ENCODE measurements around the gene ARRDC4.

ARRDC4 gene

GRCh38 chr15:97931314-97931713 is 29.2 kb upstream of the ARRDC4 start:
- Histone ChIP-seq H4K20me1 (ENCODE audit: insufficient read depth, low read length) (no peaks in the 10 kb centered on the region), H2AFZ (ENCODE audit: low read length) (no peak overlapping the region)

GRCh38 chr15:97933589-97933988 is 26.9 kb upstream of the ARRDC4 start:
- H3K4me3 ChIP-seq (ENCODE audit: low read length): no peak overlapping the region
- H3K9ac ChIP-seq (ENCODE audit: low read length): no peak overlapping the region
- H3K79me2 ChIP-seq (ENCODE audit: low read length): no peaks in the 10 kb centered on the region
- TF ChIP-seq EZH2 (optimal IDR thresholded peaks at IDR 0.05; ENCODE audit: low read depth, low read length) (no peak), EZH2phosphoT487 (IDR thresholded peaks at IDR 0.05; ENCODE audit: low read length) (no peak), CTCF (IDR thresholded peaks at IDR 0.05; ENCODE audit: low read length) (no peak)
- DNase-seq: no peak
- no peaks in the 10 kb centered on the region for H3K36me3 ChIP-seq (replicated peaks; ENCODE audit: insufficient read depth, low read length)
- no peaks in the 10 kb centered on the region for H3K9me3 ChIP-seq (replicated peaks; ENCODE audit: insufficient read depth, low read length)
- H3K4me1 ChIP-seq (ENCODE audit: low read length): peaks cover 13% of the 10 kb centered on the region
- H4K20me1 ChIP-seq (ENCODE audit: insufficient read depth, low read length): no peaks in the 10 kb centered on the region; the same call in 1 of the 2 replicates
- no peak overlapping the region for H3K4me2 ChIP-seq (ENCODE audit: low read depth, low read length)
- no peaks in the 10 kb centered on the region for H3K9me2 ChIP-seq (replicated peaks; ENCODE audit: insufficient read depth, low read length)
- H3K27ac ChIP-seq (ENCODE audit: low read length): no peak overlapping the region
- no peaks in the 10 kb centered on the region for H3K27me3 ChIP-seq (replicated peaks; ENCODE audit: insufficient read depth, low read length)
- H2AFZ ChIP-seq (ENCODE audit: low read length): no peak overlapping the region
- H3F3A ChIP-seq (ENCODE audit: insufficient read depth, low read length): no peaks in the 10 kb centered on the region; the same call in 1 of the 2 replicates

More at GRCh38 chr15:97931314-97931713, 29.2 kb upstream of the ARRDC4 start:
- no peaks in the 10 kb centered on the region for H3K9me2 ChIP-seq (replicated peaks; ENCODE audit: insufficient read depth, low read length)
- no peaks in the 10 kb centered on the region for H3K79me2 ChIP-seq (ENCODE audit: low read length)
- H3F3A ChIP-seq (ENCODE audit: insufficient read depth, low read length): no peaks in the 10 kb centered on the region; the same call in 1 of the 2 replicates
- no peak for DNase-seq
- H3K4me3 ChIP-seq (ENCODE audit: low read length): no peak overlapping the region
- H3K4me1 ChIP-seq (ENCODE audit: low read length): peaks cover 13% of the 10 kb centered on the region
- H3K27ac ChIP-seq (ENCODE audit: low read length): no peak overlapping the region
- no peaks in the 10 kb centered on the region for H3K27me3 ChIP-seq (replicated peaks; ENCODE audit: insufficient read depth, low read length)
- H3K9ac ChIP-seq (ENCODE audit: low read length): no peak overlapping the region
- no peak overlapping the region for H3K4me2 ChIP-seq (ENCODE audit: low read depth, low read length)
- H3K36me3 ChIP-seq (replicated peaks; ENCODE audit: insufficient read depth, low read length): no peaks in the 10 kb centered on the region
- no peak for TF ChIP-seq EZH2 (optimal IDR thresholded peaks at IDR 0.05; ENCODE audit: low read depth, low read length)
- no peak for TF ChIP-seq CTCF (IDR thresholded peaks at IDR 0.05; ENCODE audit: low read length)
- no peak for TF ChIP-seq EZH2phosphoT487 (IDR thresholded peaks at IDR 0.05; ENCODE audit: low read length)
- H3K9me3 ChIP-seq (replicated peaks; ENCODE audit: insufficient read depth, low read length): no peaks in the 10 kb centered on the region

- H3K4me2 ChIP-seq (ENCODE audit: low read depth, low read length): no peak overlapping the region
- no peak overlapping the region for H2AFZ ChIP-seq (ENCODE audit: low read length)
- no peak for DNase-seq
- H3K4me1 ChIP-seq (ENCODE audit: low read length): no peaks in the 10 kb centered on the region
- no peaks in the 10 kb centered on the region; the same call in 1 of the 2 replicates for H4K20me1 ChIP-seq (ENCODE audit: insufficient read depth, low read length)
- no peaks in the 10 kb centered on the region for H3K9me3 ChIP-seq (replicated peaks; ENCODE audit: insufficient read depth, low read length)
- no peak overlapping the region for H3K27ac ChIP-seq (ENCODE audit: low read length)
- H3K27me3 ChIP-seq (replicated peaks; ENCODE audit: insufficient read depth, low read length): no peaks in the 10 kb centered on the region
- no peak overlapping the region for H3K9ac ChIP-seq (ENCODE audit: low read length)
- TF ChIP-seq CTCF (IDR thresholded peaks at IDR 0.05; ENCODE audit: low read length) (no peak), EZH2phosphoT487 (IDR thresholded peaks at IDR 0.05; ENCODE audit: low read length) (no peak), EZH2 (optimal IDR thresholded peaks at IDR 0.05; ENCODE audit: low read depth, low read length) (no peak)
- H3K4me3 ChIP-seq (ENCODE audit: low read length): no peak overlapping the region
- H3F3A ChIP-seq (ENCODE audit: insufficient read depth, low read length): no peaks in the 10 kb centered on the region
- H3K9me2 ChIP-seq (replicated peaks; ENCODE audit: insufficient read depth, low read length): no peaks in the 10 kb centered on the region
- H3K79me2 ChIP-seq (ENCODE audit: low read length): no peaks in the 10 kb centered on the region
- H3K36me3 ChIP-seq (replicated peaks; ENCODE audit: insufficient read depth, low read length): no peaks in the 10 kb centered on the region
Observed at GRCh38 chr15:97940993-97941392, 19.5 kb upstream of the ARRDC4 start.
